B cell (primary cell): ENCODE data around the gene STH. TPM values are rescaled to one million over a fixed set of nuclear protein-coding genes. Genes with fewer than 3 reads are reported as not detected.
A peak's percentile ranks its signal among the peaks of the same experiment; 100 is the strongest.

ENCODE experiments used
- ATAC-seq: fragments of 200-7000 bp; cut with Tn5 transposase; one replicate; pipeline ENCODE4 v1.10.0; 2021; ENCODE audit warnings: low read depth, mild to moderate bottlenecking, moderate number of reproducible peaks, moderate library complexity
- CTCF ChIA-PET: fragments of 350-600 bp; sonication (Branson Sonifier 250); formaldehyde crosslinking; loops from one replicate; lab custom pipeline; 2021; ENCODE audit warnings: antibody characterized with exemption, inconsistent platforms; lab: Charles Lee
- POLR2A ChIA-PET: fragments of 350-600 bp; sonication (Branson Sonifier 250); formaldehyde crosslinking; loops from one replicate; lab custom pipeline; 2021; ENCODE audit warnings: antibody characterized with exemption; lab: Charles Lee
- DNase-seq: peaks from one replicate; pipeline ENCODE4 v3.0.0; 2013
- H2AFZ ChIP-seq: 2 replicates; pipeline ENCODE4 v1.6.1; 2012; ENCODE audit warnings: mild to moderate bottlenecking, low read depth, low read length; ENCODE audit not compliant: insufficient read depth, poor library complexity, severe bottlenecking
- H3K27ac ChIP-seq, 2 donors: 1 replicate in 1 of 2; 2 replicates in 1 of 2; pipeline ENCODE4 v1.5.1; 2012 to 2013; ENCODE audit warnings: low read length in 2 of 2, mild to moderate bottlenecking in 2 of 2, moderate library complexity in 1 of 2
- H3K27me3 ChIP-seq, 4 experiments: fragments of 200-600 bp in 1 of 4; sonication (generic) in 1 of 4; replicated peaks in 1 of 4; 1 replicate in 2 of 4; 2 replicates in 2 of 4; pipeline versions ENCODE4 v1.6.1 to v1.7.0; 2013 to 2016; ENCODE audit warnings: low read length in 3 of 4, mild to moderate bottlenecking in 2 of 4, mixed read lengths in 1 of 4, moderate library complexity in 1 of 4; ENCODE audit not compliant: insufficient read depth in 4 of 4, control insufficient read depth in 3 of 4; ENCODE audit errors: control extremely low read depth in 1 of 4
- H3K36me3 ChIP-seq, 2 experiments: replicated peaks in 1 of 2; 1 replicate in 1 of 2; 2 replicates in 1 of 2; pipeline versions ENCODE4 v1.6.1 to v1.7.1; 2013; ENCODE audit warnings: low read length in 1 of 2; ENCODE audit not compliant: insufficient read depth in 2 of 2, control insufficient read depth in 1 of 2; ENCODE audit errors: control extremely low read depth in 1 of 2, extremely low read depth in 1 of 2
- H3K4me1 ChIP-seq, 2 donors: fragments of 200-600 bp in 1 of 2; sonication (generic) in 1 of 2; 1 replicate in 1 of 2; 2 replicates in 1 of 2; pipeline versions ENCODE4 v1.5.1 to v1.6.1; 2013 to 2017; ENCODE audit warnings: low read length in 2 of 2; ENCODE audit not compliant: control insufficient read depth in 2 of 2, insufficient read depth in 2 of 2
- H3K4me2 ChIP-seq: replicated peaks from 2 replicates; pipeline ENCODE3; 2012; ENCODE audit warnings: mild to moderate bottlenecking, low read depth, low read length; ENCODE audit not compliant: poor library complexity, severe bottlenecking
- H3K4me3 ChIP-seq, 5 experiments: fragments of 200-600 bp in 1 of 5; sonication (generic) in 1 of 5; 1 replicate in 3 of 5; 2 replicates in 2 of 5; pipeline versions ENCODE4 v1.5.1 to v1.7.0; 2011 to 2016; ENCODE audit warnings: low read length in 4 of 5, mild to moderate bottlenecking in 4 of 5, low read depth in 2 of 5, control low read depth in 1 of 5, moderate library complexity in 1 of 5; ENCODE audit not compliant: insufficient read depth in 1 of 5; ENCODE audit errors: control extremely low read depth in 1 of 5, extremely low read depth in 1 of 5
- H3K79me2 ChIP-seq: fragments of 200-600 bp; sonication (generic); one replicate; pipeline ENCODE4 v1.6.0; 2016; ENCODE audit warnings: low read length; ENCODE audit not compliant: control insufficient read depth, insufficient read depth
- H3K9ac ChIP-seq: fragments of 200-600 bp; sonication (generic); 2 replicates; pipeline ENCODE4 v1.6.1; 2017; ENCODE audit warnings: mild to moderate bottlenecking, low read length, moderate library complexity
- H3K9me3 ChIP-seq, 3 donors: one replicate each; pipeline versions ENCODE4 v1.6.1 to v1.7.1; 2013; ENCODE audit warnings: low read length in 2 of 3; ENCODE audit not compliant: control insufficient read depth in 2 of 3, insufficient read depth in 1 of 3; ENCODE audit errors: control extremely low read depth in 1 of 3
- H4K20me1 ChIP-seq: 2 replicates; pipeline ENCODE4 v1.6.0; 2012; ENCODE audit warnings: mild to moderate bottlenecking, low read length; ENCODE audit not compliant: insufficient read depth, control insufficient read depth, poor library complexity, severe bottlenecking
- H3K27ac Mint-ChIP-seq: one replicate; pipeline ENCODE4 v1.8.0; 2021; ENCODE audit warnings: mixed read lengths
- H3K27me3 Mint-ChIP-seq: one replicate; pipeline ENCODE4 v1.8.0; 2021; ENCODE audit warnings: mixed read lengths
- H3K4me1 Mint-ChIP-seq: one replicate; pipeline ENCODE4 v1.8.0; 2021; ENCODE audit warnings: mixed read lengths
- H3K4me3 Mint-ChIP-seq: one replicate; pipeline ENCODE4 v1.8.0; 2021; ENCODE audit warnings: mixed read lengths
- H3K9me3 Mint-ChIP-seq: one replicate; pipeline ENCODE4 v1.8.0; 2022; ENCODE audit warnings: mixed read lengths; ENCODE audit not compliant: insufficient read depth
- EZH2 ChIP-seq: IDR thresholded peaks from 2 replicates; pipeline ENCODE4 v1.6.1; 2012; ENCODE audit warnings: borderline replicate concordance, low read depth, mild to moderate bottlenecking, moderate library complexity, low read length; ENCODE audit not compliant: insufficient read depth, poor library complexity, severe bottlenecking
- WGBS: methylation state at CpG from one replicate; pipeline ENCODE4 v1.1.5; 2013; ENCODE audit warnings: missing lambda C conversion rate; ENCODE audit not compliant: insufficient coverage; 5-methylcytosine and 5-hydroxymethylcytosine counted together
- intact Hi-C: fragments of 100-400 bp; cut with micrococcal nuclease; formaldehyde crosslinking; loops from one replicate; pipeline ENCODE4 v1.10.0; 2022
- polyA plus RNA-seq: library from polyadenylated mRNA; depleted of rRNA; stranded (reverse); fragments of >200 nt; gene quantifications from 2 replicates; pipeline ENCODE4 v1.2.3, GENCODE V29; 2012
- total RNA-seq, 2 donors: library from RNA; stranded (reverse); fragments of 120-200 nt in 1 of 2; gene quantifications; 1 replicate in 1 of 2; 2 replicates in 1 of 2; pipeline versions ENCODE4 v1.2.3 to v1.2.4, GENCODE V29; 2013 to 2022
- TF ChIP-seq, protein P1 (sequence below): fragments of 200-600 bp; IDR thresholded peaks from one replicate; pipeline ENCODE4 v1.8.0; 2022; ENCODE audit warnings: antibody characterized with exemption, mild to moderate bottlenecking

STH gene
- total and polyA plus RNA-seq, 2 donors (not counting 1 experiment from before 2014, with no cell fraction given), result not detected

DNA sequence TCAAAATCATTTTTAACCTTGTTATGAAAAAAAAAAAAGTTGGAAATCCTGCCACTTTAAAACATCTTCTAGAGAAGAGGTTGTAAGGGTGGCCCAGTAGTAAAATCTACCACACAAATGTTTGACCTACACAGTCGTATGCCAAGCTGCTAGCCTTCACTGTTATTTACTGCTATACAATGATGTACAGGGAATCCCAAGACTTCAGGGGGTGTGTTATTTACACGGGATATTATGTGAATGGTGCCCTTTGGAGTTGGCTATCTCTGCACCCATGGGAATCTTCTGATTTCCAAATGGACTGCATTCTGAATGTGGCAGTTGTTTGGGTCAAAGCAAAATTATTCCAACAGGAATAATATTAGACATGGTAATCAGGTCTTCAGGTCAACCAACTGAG lies 45.9 kb downstream of the STH start:
- Histone ChIP-seq H3K27me3 (no peaks in the 10 kb centered on the region), H3K27ac (peak overlapping the region in 1 of 2 donors; percentile 5), H4K20me1 (peaks cover 19% of the 10 kb centered on the region), H2AFZ (no peak overlapping the region), H3K4me2 (no peak overlapping the region), H3K36me3 (peaks cover 8 to 80% of the 10 kb centered on the region in 2 experiments), H3K79me2 (peaks cover 16% of the 10 kb centered on the region), H3K4me3 (no peak overlapping the region), H3K9me3 (no peaks in the 10 kb centered on the region), H3K4me1 (no peaks in the 10 kb centered on the region), H3K9ac (no peak overlapping the region)
- DNase-seq, result no peak
- no peak for ATAC-seq
- Mint-ChIP-seq H3K4me1 (peaks cover 3% of the 10 kb centered on the region), H3K27ac (no peak overlapping the region), H3K9me3 (no peaks in the 10 kb centered on the region), H3K4me3 (no peak overlapping the region), H3K27me3 (no peaks in the 10 kb centered on the region)
- CTCF ChIA-PET, result interaction anchor here (0.6 to 5.9 kb wide), 29 partner anchors 8 to 957 kb away, joined by 3 to 126 read pairs (median 4); partner anchors contain the start of gene KANSL1
- TF ChIP-seq, protein P1, sequence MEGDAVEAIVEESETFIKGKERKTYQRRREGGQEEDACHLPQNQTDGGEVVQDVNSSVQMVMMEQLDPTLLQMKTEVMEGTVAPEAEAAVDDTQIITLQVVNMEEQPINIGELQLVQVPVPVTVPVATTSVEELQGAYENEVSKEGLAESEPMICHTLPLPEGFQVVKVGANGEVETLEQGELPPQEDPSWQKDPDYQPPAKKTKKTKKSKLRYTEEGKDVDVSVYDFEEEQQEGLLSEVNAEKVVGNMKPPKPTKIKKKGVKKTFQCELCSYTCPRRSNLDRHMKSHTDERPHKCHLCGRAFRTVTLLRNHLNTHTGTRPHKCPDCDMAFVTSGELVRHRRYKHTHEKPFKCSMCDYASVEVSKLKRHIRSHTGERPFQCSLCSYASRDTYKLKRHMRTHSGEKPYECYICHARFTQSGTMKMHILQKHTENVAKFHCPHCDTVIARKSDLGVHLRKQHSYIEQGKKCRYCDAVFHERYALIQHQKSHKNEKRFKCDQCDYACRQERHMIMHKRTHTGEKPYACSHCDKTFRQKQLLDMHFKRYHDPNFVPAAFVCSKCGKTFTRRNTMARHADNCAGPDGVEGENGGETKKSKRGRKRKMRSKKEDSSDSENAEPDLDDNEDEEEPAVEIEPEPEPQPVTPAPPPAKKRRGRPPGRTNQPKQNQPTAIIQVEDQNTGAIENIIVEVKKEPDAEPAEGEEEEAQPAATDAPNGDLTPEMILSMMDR, result no peak
- TF ChIP-seq EZH2, result no peak
- WGBS, result no CpG with 5 or more reads among the region's 2 CpGs
- POLR2A ChIA-PET, result interaction anchor here (0.7 kb wide), 1 partner anchor 1070 kb away, joined by 4 read pairs; no protein-coding TSS in a partner anchor
- intact Hi-C loops, result loop anchor here (1.0 kb wide), 1 partner anchor 43 kb away; no protein-coding TSS in a partner anchor

DNA sequence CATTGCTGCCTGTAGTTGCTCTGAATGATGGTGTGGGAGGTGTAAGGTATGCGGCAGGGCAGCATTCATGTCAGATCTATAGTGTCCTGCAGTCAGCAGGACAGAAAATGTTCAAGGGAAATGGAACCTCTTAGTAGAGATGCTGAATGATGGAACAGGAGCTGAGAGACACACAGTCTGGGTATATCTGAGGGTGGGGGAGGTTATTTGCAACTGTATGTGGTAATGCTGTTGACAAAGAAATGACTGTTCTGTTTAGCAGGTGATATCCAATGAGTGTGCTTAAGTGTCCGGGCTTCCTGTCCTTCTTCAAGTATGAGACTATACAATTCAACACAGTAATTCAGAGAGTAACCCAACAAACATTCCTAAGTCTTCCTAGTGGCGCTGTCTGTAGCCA lies 46.6 kb downstream of the STH start:
- ATAC-seq (no peak), DNase-seq (no peak)
- TF ChIP-seq, protein P1, result no peak
- no peak for TF ChIP-seq EZH2
- Histone ChIP-seq H3K27ac (no peak overlapping the region), H3K4me1 (no peaks in the 10 kb centered on the region), H3K9ac (no peak overlapping the region), H3K4me2 (no peak overlapping the region), H3K27me3 (no peaks in the 10 kb centered on the region), H3K9me3 (no peaks in the 10 kb centered on the region), H3K36me3 (peaks cover 8 to 80% of the 10 kb centered on the region in 2 experiments), H3K4me3 (no peak overlapping the region), H4K20me1 (peaks cover 19% of the 10 kb centered on the region), H2AFZ (no peak overlapping the region), H3K79me2 (peaks cover 16% of the 10 kb centered on the region)
- WGBS, result 100% methylated on average over 1 of the region's 3 CpGs
- POLR2A ChIA-PET, result no interaction called here
- Mint-ChIP-seq H3K27me3 (no peaks in the 10 kb centered on the region), H3K4me1 (peaks cover 3% of the 10 kb centered on the region), H3K9me3 (no peaks in the 10 kb centered on the region), H3K4me3 (no peak overlapping the region), H3K27ac (no peak overlapping the region)
- CTCF ChIA-PET, result interaction anchor here (0.7 to 5.9 kb wide), 6 partner anchors 12 to 170 kb away, joined by 3 to 126 read pairs (median 20); no protein-coding TSS in a partner anchor
- intact Hi-C loops, result no loop called here
